Ishikawa (cell line): Measurements from ENCODE around the gene CLECL1.

Source experiments
- CEBPB ChIP-seq: IDR thresholded peaks from 2 replicates; pipeline ENCODE4 v1.6.1; 2012
- CREB1 ChIP-seq: IDR thresholded peaks from 2 replicates; pipeline ENCODE4 v1.6.1; 2012; ENCODE audit warnings: low read depth
- EGR1 ChIP-seq: IDR thresholded peaks from 2 replicates; pipeline ENCODE4 v1.6.1; 2012
- EP300 ChIP-seq: IDR thresholded peaks from 2 replicates; pipeline ENCODE4 v1.6.1; 2012; ENCODE audit warnings: borderline replicate concordance
- FOXM1 ChIP-seq: IDR thresholded peaks from 2 replicates; pipeline ENCODE4 v1.6.1; 2012; ENCODE audit warnings: low read depth, borderline replicate concordance
- NFIC ChIP-seq: IDR thresholded peaks from 2 replicates; pipeline ENCODE4 v1.6.1; 2012
- RAD21 ChIP-seq: IDR thresholded peaks from 2 replicates; pipeline ENCODE4 v1.6.1; 2012; ENCODE audit warnings: low read depth
- REST ChIP-seq: IDR thresholded peaks from 2 replicates; pipeline ENCODE4 v1.6.1; 2012; ENCODE audit warnings: low read depth, mild to moderate bottlenecking
- TAF1 ChIP-seq: IDR thresholded peaks from 2 replicates; pipeline ENCODE4 v1.6.1; 2012; ENCODE audit warnings: low read depth, mild to moderate bottlenecking
- TCF12 ChIP-seq: IDR thresholded peaks from 2 replicates; pipeline ENCODE4 v1.6.1; 2012; ENCODE audit warnings: low read depth
- TEAD4 ChIP-seq: IDR thresholded peaks from 2 replicates; pipeline ENCODE4 v1.6.1; 2012
- YY1 ChIP-seq: IDR thresholded peaks from 2 replicates; pipeline ENCODE4 v1.6.1; 2012; ENCODE audit warnings: low read depth
- ZBTB7A ChIP-seq: IDR thresholded peaks from 2 replicates; pipeline ENCODE4 v1.6.1; 2012; ENCODE audit warnings: low read depth
- TF ChIP-seq, protein P1 (sequence below): IDR thresholded peaks from 2 replicates; pipeline ENCODE4 v1.6.1; 2012
- TF ChIP-seq, protein P2 (sequence below): IDR thresholded peaks from 2 replicates; pipeline ENCODE4 v1.6.1; 2012

Gene CLECL1

DNA sequence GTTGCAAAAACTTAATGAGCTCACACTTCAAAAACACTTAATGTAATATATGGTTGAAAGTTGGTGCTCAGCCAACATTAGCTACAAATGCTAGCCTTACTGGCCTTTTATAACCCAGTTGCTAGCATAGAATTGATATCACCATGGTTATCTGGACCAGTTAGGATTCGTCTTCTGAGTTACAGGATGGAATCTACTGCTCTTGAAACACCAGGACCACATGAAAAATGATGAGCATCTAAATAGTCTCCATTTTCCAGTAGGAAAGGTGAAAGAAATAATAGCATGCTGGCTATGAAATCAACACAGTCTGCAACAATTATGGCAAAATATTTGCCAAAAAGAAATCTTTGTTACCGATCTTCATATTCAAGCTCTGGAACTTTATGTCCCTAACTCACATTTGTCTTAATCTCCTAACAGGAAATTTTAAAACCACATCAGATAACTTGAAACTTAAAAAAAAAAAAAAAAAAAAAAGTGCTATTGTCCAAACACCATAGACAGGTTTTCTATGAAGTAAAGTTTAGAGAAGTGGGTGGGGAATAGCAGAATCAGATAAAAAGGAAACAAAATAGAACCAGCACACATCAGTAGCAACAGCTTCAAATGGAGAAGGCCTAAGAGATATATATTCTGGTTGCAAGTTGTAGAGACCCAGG is 40.5 kb upstream of the CLECL1 start:
- no peak for TF ChIP-seq CREB1
- TF ChIP-seq ZBTB7A, result no peak
- TF ChIP-seq, protein P1, sequence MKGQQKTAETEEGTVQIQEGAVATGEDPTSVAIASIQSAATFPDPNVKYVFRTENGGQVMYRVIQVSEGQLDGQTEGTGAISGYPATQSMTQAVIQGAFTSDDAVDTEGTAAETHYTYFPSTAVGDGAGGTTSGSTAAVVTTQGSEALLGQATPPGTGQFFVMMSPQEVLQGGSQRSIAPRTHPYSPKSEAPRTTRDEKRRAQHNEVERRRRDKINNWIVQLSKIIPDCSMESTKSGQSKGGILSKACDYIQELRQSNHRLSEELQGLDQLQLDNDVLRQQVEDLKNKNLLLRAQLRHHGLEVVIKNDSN, result no peak
- TF ChIP-seq FOXM1, result no peak
- TF ChIP-seq EGR1, result no peak
- TF ChIP-seq EP300, result no peak
- TF ChIP-seq TCF12, result no peak
- TF ChIP-seq NFIC, result no peak
- TF ChIP-seq, protein P2, sequence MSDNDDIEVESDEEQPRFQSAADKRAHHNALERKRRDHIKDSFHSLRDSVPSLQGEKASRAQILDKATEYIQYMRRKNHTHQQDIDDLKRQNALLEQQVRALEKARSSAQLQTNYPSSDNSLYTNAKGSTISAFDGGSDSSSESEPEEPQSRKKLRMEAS, result no peak
- no peak for TF ChIP-seq TAF1

GRCh38 chr12:9763025-9763424 is 30.1 kb upstream of the CLECL1 start:
- no peak for TF ChIP-seq TAF1
- no peak for TF ChIP-seq FOXM1
- no peak for TF ChIP-seq CEBPB
- TF ChIP-seq RAD21, result no peak
- TF ChIP-seq, protein P2, result no peak
- TF ChIP-seq REST, result no peak
- no peak for TF ChIP-seq YY1
- TF ChIP-seq TEAD4, result no peak
- no peak for TF ChIP-seq EP300
- TF ChIP-seq, protein P1, result no peak
- no peak for TF ChIP-seq TCF12
- TF ChIP-seq ZBTB7A, result no peak
- TF ChIP-seq CREB1, result no peak
- no peak for TF ChIP-seq EGR1
- no peak for TF ChIP-seq NFIC

DNA sequence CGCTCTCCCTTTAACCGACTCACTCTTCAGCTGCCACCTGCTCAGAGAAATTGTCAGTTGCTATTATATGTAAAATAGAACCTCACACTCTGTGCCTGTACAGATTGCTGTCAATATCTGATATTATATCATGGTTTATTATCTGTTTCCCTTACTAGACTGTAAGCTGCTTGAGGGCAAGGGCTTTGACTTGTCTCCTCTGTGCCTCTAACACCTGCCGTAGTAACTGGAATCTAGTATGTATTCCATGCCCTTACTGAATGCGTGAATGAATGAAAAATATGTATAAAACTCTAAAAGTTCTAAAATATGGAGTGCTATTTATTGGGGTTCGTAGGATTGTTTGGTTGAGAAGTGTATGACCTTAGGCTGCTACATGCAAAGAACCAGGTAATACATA is 29.5 kb upstream of the CLECL1 start:
- TF ChIP-seq YY1 (no peak), EP300 (no peak), NFIC (no peak), EGR1 (no peak), CEBPB (no peak)
- TF ChIP-seq, protein P1, result no peak

DNA sequence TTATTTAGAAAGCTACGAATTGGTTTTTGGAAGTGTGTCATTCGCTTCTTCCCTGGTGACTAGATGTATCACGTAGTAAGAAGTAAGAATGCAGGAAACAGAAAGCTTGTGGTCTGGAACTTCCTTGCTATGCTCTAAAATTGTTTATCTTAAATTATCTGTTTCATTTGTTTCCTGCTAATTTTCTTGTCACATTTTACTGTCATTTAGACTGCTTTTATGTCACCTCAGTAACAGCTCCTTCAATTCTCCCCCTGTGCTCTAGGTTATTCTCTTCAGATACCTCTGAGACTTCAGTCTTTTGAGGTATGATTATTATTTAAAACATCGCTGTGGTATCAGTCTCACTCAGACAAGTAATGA is 28.5 kb upstream of the CLECL1 start:
- TF ChIP-seq RAD21 (no peak), TEAD4 (no peak), REST (no peak), CEBPB (no peak), EGR1 (no peak), FOXM1 (no peak), ZBTB7A (no peak), EP300 (no peak), TAF1 (no peak), YY1 (no peak), CREB1 (no peak), TCF12 (no peak), NFIC (no peak)
- TF ChIP-seq, protein P1, result no peak
- TF ChIP-seq, protein P2, result no peak

DNA sequence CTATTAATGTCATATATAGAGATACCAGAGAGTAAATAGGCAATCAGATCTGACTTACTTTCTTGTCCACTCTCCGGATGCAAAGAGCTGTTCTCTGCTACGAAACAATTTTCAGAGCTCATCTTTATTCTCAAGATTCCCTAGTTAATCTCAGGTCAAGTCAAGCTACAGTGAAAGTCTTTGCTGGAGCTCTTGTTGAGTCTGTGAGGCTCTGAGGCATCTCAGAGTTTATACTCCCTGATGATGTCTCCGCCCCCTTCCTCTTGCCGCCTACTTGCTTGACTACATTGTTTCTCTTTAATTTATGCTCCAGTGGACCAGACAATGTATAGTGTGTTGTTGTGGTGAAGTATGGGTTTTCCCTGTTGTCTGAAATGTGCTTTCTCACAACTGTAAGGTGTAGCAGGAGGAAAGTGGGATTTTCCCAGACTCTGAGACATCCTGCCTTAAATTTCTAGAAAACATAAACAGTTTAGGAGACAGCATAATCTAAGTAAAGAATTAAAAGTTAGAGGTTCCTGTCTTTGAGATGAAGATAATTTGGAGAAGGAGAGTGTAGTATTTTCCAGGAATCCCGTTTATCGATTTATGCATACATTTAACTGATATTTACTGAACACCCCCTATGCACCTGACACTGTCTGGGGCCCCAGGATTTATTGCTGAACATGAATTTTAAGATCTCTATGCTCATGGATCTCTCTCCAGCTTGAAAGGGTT is 28.0 kb upstream of the CLECL1 start, which contains the start of gene CD69:
TSS of gene CD69 (minus strand) at position 203 of the 720 bp plus-strand sequence. CDS start at position 122, 81 bp downstream.
- no peak for TF ChIP-seq REST
- TF ChIP-seq TAF1, result no peak
- TF ChIP-seq YY1, result no peak
- no peak for TF ChIP-seq TEAD4
